ENCODE data around the gene RASSF5. TPM values are rescaled to one million over a fixed set of nuclear protein-coding genes. Genes with fewer than 3 reads are reported as not detected.

RASSF5 gene
- total and polyA plus RNA-seq, 9 of the 15 experiments (the other 6 are each of a cell fraction or from before 2014, with no cell fraction given) = 6.1 to 41.0 (median 25.2) TPM

DNA sequence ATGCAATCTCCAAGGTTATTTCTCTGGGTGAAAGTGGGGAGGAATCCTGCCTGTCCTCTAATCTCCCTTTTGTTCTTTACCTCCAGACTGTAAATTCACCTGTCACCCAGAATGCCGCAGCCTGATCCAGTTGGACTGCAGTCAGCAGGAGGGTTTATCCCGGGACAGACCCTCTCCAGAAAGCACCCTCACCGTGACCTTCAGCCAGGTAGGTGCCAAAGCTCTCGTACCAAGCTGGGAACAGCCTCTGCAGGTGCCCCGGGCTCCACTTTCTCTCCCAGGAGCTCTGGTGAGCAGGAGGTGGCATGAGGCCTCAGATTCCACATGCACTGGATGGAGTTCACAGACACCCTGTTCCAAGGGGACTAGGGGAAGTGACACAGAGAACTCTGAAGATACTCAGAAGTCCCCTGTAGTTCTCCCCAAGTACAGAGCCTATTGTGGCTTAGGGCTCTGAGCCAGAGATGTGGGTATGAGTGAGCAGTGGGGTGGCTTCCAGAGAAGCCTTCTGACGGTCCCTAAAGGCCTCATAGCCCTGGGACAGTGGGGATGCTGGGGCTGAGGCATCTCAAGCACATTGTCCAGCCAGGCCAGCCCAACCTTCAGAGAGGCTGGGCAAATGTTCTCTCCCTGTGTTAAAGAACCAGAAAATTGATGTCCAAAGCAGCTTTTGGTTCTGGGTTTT is 30.9 kb downstream of the RASSF5 start:
- Histone ChIP-seq H2AFZ (ENCODE audit: low read depth, low read length) (no peak overlapping the region), H3K27ac (ENCODE audit: extremely low read depth, low read depth, low read length) (no peak overlapping the region), H3K9me3 (replicated peaks; ENCODE audit: control insufficient read depth, insufficient read depth, low read depth, low read length) (no peaks in the 10 kb centered on the region), H3K9me1 (ENCODE audit: control insufficient read depth, insufficient read depth, low read length) (no peaks in the 10 kb centered on the region), H3K4me3 (no peak overlapping the region), H3K4me1 (replicated peaks in 1 of 2; ENCODE audit: control insufficient read depth in 2 of 2, insufficient read depth in 2 of 2, low read length in 2 of 2) (no peaks in the 10 kb centered on the region), H3K27me3 (ENCODE audit: control insufficient read depth in 2 of 2, insufficient read depth in 2 of 2, low read length in 2 of 2) (peaks cover 5 to 30% of the 10 kb centered on the region in 2 experiments; a peak in 4 of 5 replicates), H3K36me3 (ENCODE audit: control insufficient read depth, insufficient read depth, low read length) (no peaks in the 10 kb centered on the region), H4K20me1 (replicated peaks; ENCODE audit: control insufficient read depth, insufficient read depth, low read length) (no peaks in the 10 kb centered on the region), H3K4me2 (ENCODE audit: insufficient read depth, low read length) (no peak overlapping the region), H3K79me2 (ENCODE audit: control insufficient read depth, insufficient read depth, low read length) (no peaks in the 10 kb centered on the region), H3K9ac (ENCODE audit: insufficient read depth in 1 of 2, low read depth in 2 of 2, low read length in 2 of 2) (no peak overlapping the region)
- DNase-seq (ENCODE audit: extremely low read depth in 1 of 4, low spot score in 3 of 4) = no peak
- WGBS (ENCODE audit: insufficient coverage, low coverage, missing lambda C conversion rate) = 17% methylated on average over 6 of the region's 6 CpGs
- ChIA-PET CTCF (ENCODE audit: low intra/inter-chr PET ratio) (no interaction called here), POLR2A (interaction anchor here (0.6 to 1.2 kb wide), 3 partner anchors 9 to 131 kb away, joined by 3 to 4 read pairs (median 3); no protein-coding TSS in a partner anchor)
- in situ Hi-C loops (cut with MboI) (no loop called here), intact Hi-C loops (cut with micrococcal nuclease) (no loop called here)
- 0 out of 3 replicates have a peak, but pooled peaks have one; percentile 30 for ATAC-seq
- TF ChIP-seq ZNF551 (CRISPR knock-in tag; IDR thresholded peaks at IDR 0.05) = no peak
- no peak for TF ChIP-seq KDM4B (IDR thresholded peaks at IDR 0.05; ENCODE audit: borderline replicate concordance in 2 of 2, low read depth in 1 of 2)
- TF ChIP-seq, protein P1, sequence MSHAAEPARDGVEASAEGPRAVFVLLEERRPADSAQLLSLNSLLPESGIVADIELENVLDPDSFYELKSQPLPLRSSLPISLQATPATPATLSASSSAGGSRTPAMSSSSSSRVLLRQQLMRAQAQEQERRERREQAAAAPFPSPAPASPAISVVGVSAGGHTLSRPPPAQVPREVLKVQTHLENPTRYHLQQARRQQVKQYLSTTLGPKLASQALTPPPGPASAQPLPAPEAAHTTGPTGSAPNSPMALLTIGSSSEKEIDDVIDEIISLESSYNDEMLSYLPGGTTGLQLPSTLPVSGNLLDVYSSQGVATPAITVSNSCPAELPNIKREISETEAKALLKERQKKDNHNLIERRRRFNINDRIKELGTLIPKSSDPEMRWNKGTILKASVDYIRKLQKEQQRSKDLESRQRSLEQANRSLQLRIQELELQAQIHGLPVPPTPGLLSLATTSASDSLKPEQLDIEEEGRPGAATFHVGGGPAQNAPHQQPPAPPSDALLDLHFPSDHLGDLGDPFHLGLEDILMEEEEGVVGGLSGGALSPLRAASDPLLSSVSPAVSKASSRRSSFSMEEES (CRISPR knock-in tag; IDR thresholded peaks at IDR 0.05) = no peak
- no peak for TF ChIP-seq MXI1 (IDR thresholded peaks at IDR 0.05; ENCODE audit: low read depth, low read length)
- no peak for TF ChIP-seq ZZZ3 (IDR thresholded peaks at IDR 0.05)
- TF ChIP-seq ZNF707 (CRISPR knock-in tag; conservative IDR thresholded peaks at IDR 0.05) = no peak
- TF ChIP-seq, protein P2, sequence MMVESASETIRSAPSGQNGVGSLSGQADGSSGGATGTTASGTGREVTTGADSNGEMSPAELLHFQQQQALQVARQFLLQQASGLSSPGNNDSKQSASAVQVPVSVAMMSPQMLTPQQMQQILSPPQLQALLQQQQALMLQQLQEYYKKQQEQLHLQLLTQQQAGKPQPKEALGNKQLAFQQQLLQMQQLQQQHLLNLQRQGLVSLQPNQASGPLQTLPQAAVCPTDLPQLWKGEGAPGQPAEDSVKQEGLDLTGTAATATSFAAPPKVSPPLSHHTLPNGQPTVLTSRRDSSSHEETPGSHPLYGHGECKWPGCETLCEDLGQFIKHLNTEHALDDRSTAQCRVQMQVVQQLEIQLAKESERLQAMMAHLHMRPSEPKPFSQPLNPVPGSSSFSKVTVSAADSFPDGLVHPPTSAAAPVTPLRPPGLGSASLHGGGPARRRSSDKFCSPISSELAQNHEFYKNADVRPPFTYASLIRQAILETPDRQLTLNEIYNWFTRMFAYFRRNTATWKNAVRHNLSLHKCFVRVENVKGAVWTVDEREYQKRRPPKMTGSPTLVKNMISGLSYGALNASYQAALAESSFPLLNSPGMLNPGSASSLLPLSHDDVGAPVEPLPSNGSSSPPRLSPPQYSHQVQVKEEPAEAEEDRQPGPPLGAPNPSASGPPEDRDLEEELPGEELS (CRISPR knock-in tag; IDR thresholded peaks at IDR 0.05; ENCODE audit: borderline replicate concordance) = no peak
- TF ChIP-seq SMAD3 (CRISPR knock-in tag; conservative IDR thresholded peaks at IDR 0.05) = no peak
- no peak for TF ChIP-seq NR4A1 (CRISPR knock-in tag; IDR thresholded peaks at IDR 0.05)
- no peak for TF ChIP-seq NR4A1 (tag; IDR thresholded peaks at IDR 0.05)
- no peak for TF ChIP-seq NCOR1 (IDR thresholded peaks at IDR 0.05)
- no peak for TF ChIP-seq FOXA3 (CRISPR knock-in tag; conservative IDR thresholded peaks at IDR 0.05 in 1 of 2, IDR thresholded peaks at IDR 0.05 in 1 of 2)
- no peak for TF ChIP-seq ZNF143 (CRISPR knock-in tag; IDR thresholded peaks at IDR 0.05)
- TF ChIP-seq HDAC2 (IDR thresholded peaks at IDR 0.05) = no peak
- TF ChIP-seq, protein P3, sequence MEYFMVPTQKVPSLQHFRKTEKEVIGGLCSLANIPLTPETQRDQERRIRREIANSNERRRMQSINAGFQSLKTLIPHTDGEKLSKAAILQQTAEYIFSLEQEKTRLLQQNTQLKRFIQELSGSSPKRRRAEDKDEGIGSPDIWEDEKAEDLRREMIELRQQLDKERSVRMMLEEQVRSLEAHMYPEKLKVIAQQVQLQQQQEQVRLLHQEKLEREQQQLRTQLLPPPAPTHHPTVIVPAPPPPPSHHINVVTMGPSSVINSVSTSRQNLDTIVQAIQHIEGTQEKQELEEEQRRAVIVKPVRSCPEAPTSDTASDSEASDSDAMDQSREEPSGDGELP (CRISPR knock-in tag; IDR thresholded peaks at IDR 0.05; ENCODE audit: borderline replicate concordance) = no peak
- no peak for TF ChIP-seq TSC22D4 (tag; IDR thresholded peaks at IDR 0.05)
- TF ChIP-seq SIN3A (IDR thresholded peaks at IDR 0.05; ENCODE audit: borderline replicate concordance in 2 of 2, control insufficient read depth in 1 of 2, low read depth in 2 of 2, low read length in 2 of 2) = no peak
- FAIRE-seq = no peak
- no TSS peak for BruUV-seq (replicated peaks)

Measured in K562 (cell line).